ENCODE results near the gene DDT.
"Not testable (repeated sequence)": the region's sequence is repeated elsewhere in the genome, so short reads cannot be mapped to it uniquely, and the experiment has no call there.

GRCh38 chr22:23999779-24000178, 25.5 kb upstream of the DDT start:
- TF ChIP-seq, protein P1, sequence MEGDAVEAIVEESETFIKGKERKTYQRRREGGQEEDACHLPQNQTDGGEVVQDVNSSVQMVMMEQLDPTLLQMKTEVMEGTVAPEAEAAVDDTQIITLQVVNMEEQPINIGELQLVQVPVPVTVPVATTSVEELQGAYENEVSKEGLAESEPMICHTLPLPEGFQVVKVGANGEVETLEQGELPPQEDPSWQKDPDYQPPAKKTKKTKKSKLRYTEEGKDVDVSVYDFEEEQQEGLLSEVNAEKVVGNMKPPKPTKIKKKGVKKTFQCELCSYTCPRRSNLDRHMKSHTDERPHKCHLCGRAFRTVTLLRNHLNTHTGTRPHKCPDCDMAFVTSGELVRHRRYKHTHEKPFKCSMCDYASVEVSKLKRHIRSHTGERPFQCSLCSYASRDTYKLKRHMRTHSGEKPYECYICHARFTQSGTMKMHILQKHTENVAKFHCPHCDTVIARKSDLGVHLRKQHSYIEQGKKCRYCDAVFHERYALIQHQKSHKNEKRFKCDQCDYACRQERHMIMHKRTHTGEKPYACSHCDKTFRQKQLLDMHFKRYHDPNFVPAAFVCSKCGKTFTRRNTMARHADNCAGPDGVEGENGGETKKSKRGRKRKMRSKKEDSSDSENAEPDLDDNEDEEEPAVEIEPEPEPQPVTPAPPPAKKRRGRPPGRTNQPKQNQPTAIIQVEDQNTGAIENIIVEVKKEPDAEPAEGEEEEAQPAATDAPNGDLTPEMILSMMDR (IDR thresholded peaks at IDR 0.05; ENCODE audit: insufficient read depth, low read length, poor library complexity, severe bottlenecking) = not testable (repeated sequence)
- TF ChIP-seq EZH2phosphoT487 (conservative IDR thresholded peaks at IDR 0.05; ENCODE audit: low read length) = not testable (repeated sequence)

Measured in SU-DHL-6 (cell line).